SK-N-MC (cell line): ENCODE data around the gene DHRS9.

Experiments used
- EZH2 ChIP-seq: fragments of 200-600 bp; sonication (generic); IDR thresholded peaks from one replicate; pipeline ENCODE4 v1.6.1; 2017; ENCODE audit warnings: antibody characterized with exemption
- FOXP2 ChIP-seq: optimal IDR thresholded peaks from 2 replicates; pipeline ENCODE3; 2011; ENCODE audit warnings: mild to moderate bottlenecking, moderate library complexity; ENCODE audit not compliant: insufficient read depth; ENCODE audit errors: extremely low read length, control extremely low read depth
- POLR2AphosphoS5 ChIP-seq: IDR thresholded peaks from 2 replicates; pipeline ENCODE4 v1.6.1; 2012; ENCODE audit warnings: mild to moderate bottlenecking, low read depth, low read length, borderline replicate concordance

GRCh38 chr2:169046440-169047151 lies 22.8 kb upstream of the DHRS9 start:
- TF ChIP-seq POLR2AphosphoS5 (no peak), FOXP2 (no peak), EZH2 (no peak)
